Loucy (cell line): Measurements from ENCODE around the gene RAD51B.

Experiments used
- CTCF ChIP-seq: fragments of 200-600 bp; sonication (generic); conservative IDR thresholded peaks from 2 replicates; pipeline ENCODE4 v1.5.1; 2014; ENCODE audit warnings: mild to moderate bottlenecking, antibody characterized with exemption, low read length
- EZH2phosphoT487 ChIP-seq: fragments of 200-600 bp; IDR thresholded peaks from 2 replicates; pipeline ENCODE4 v1.6.1; 2018; ENCODE audit warnings: antibody characterized with exemption, mild to moderate bottlenecking, moderate library complexity, borderline replicate concordance

GRCh38 chr14:68755016-68755353, 935.4 kb downstream of the RAD51B start:
- TF ChIP-seq CTCF: no peak
- no peak for TF ChIP-seq EZH2phosphoT487
